ENCODE results near the gene CPXM2. TPM values are rescaled to one million over a fixed set of nuclear protein-coding genes. Genes with fewer than 3 reads are reported as not detected.

Gene CPXM2
- polyA plus RNA-seq, 1 of the 3 experiments (the other 2 are of a cell fraction), result not detected

- ChIA-PET POLR2A (no interaction called here), CTCF (interaction anchor here (0.8 kb wide), 1 partner anchor 252 kb away, joined by 3 read pairs; no protein-coding TSS in a partner anchor)
- Histone ChIP-seq H3K9me3 (no peaks in the 10 kb centered on the region), H3K4me3 (ENCODE audit: low read depth in 2 of 2, low read length in 1 of 2) (no peak overlapping the region), H3K9me2 (no peaks in the 10 kb centered on the region), H3K4me1 (ENCODE audit: control insufficient read depth in 1 of 2, insufficient read depth in 2 of 2, low read depth in 1 of 2, low read length in 1 of 2) (no peaks in the 10 kb centered on the region), H3F3A (replicated peaks; ENCODE audit: insufficient read depth) (no peaks in the 10 kb centered on the region), H3K27me3 (ENCODE audit: insufficient read depth) (no peaks in the 10 kb centered on the region), H3K27ac (ENCODE audit: low read depth in 2 of 2, low read length in 1 of 2) (no peak overlapping the region), H3K79me2 (ENCODE audit: insufficient read depth) (no peaks in the 10 kb centered on the region), H4K20me1 (ENCODE audit: insufficient read depth) (no peaks in the 10 kb centered on the region), H3K9ac (no peak overlapping the region), H3K4me2 (no peak overlapping the region), H3K36me3 (replicated peaks in 1 of 2; ENCODE audit: control insufficient read depth in 1 of 2, insufficient read depth in 2 of 2, low read length in 1 of 2) (no peaks in the 10 kb centered on the region), H2AFZ (ENCODE audit: low read depth) (no peak overlapping the region)
- DNase-seq, result no peak
- no peak for TF ChIP-seq TEAD4 (IDR thresholded peaks at IDR 0.05; ENCODE audit: borderline replicate concordance, insufficient read depth)
- TF ChIP-seq EP300 (IDR thresholded peaks at IDR 0.05; ENCODE audit: borderline replicate concordance in 1 of 2, low read depth in 1 of 2, low read length in 1 of 2), result no peak
- TF ChIP-seq TCF12 (IDR thresholded peaks at IDR 0.05), result no peak
- TF ChIP-seq SMC3 (IDR thresholded peaks at IDR 0.05; ENCODE audit: low read depth, low read length), result no peak
- TF ChIP-seq YY1 (IDR thresholded peaks at IDR 0.05; ENCODE audit: low read depth), result no peak
- 21% methylated on average over 3 of the region's 5 CpGs for WGBS (ENCODE audit: low lambda C conversion rate)
Observed at GRCh38 chr10:123835575-123835974, 56.0 kb downstream of the CPXM2 start.

- WGBS (ENCODE audit: low lambda C conversion rate), result 47% methylated on average over 10 of the region's 10 CpGs
- POLR2A ChIA-PET, result no interaction called here
Observed at GRCh38 chr10:123833170-123833850, 58.3 kb downstream of the CPXM2 start.

More at GRCh38 chr10:123833170-123833850, 58.3 kb downstream of the CPXM2 start:
- Histone ChIP-seq H2AFZ (ENCODE audit: low read depth) (no peak overlapping the region), H3F3A (replicated peaks; ENCODE audit: insufficient read depth) (no peaks in the 10 kb centered on the region), H3K4me3 (ENCODE audit: low read depth in 2 of 2, low read length in 1 of 2) (no peak overlapping the region), H4K20me1 (ENCODE audit: insufficient read depth) (no peaks in the 10 kb centered on the region), H3K79me2 (ENCODE audit: insufficient read depth) (no peaks in the 10 kb centered on the region), H3K27ac (ENCODE audit: low read depth in 2 of 2, low read length in 1 of 2) (no peak overlapping the region), H3K4me1 (ENCODE audit: control insufficient read depth in 1 of 2, insufficient read depth in 2 of 2, low read depth in 1 of 2, low read length in 1 of 2) (no peaks in the 10 kb centered on the region), H3K9ac (no peak overlapping the region), H3K27me3 (ENCODE audit: insufficient read depth) (no peaks in the 10 kb centered on the region), H3K9me3 (no peaks in the 10 kb centered on the region), H3K9me2 (no peaks in the 10 kb centered on the region), H3K36me3 (replicated peaks in 1 of 2; ENCODE audit: control insufficient read depth in 1 of 2, insufficient read depth in 2 of 2, low read length in 1 of 2) (no peaks in the 10 kb centered on the region), H3K4me2 (no peak overlapping the region)
- no peak for TF ChIP-seq GABPA (IDR thresholded peaks at IDR 0.05; ENCODE audit: low read depth)
- TF ChIP-seq CHD2 (IDR thresholded peaks at IDR 0.05; ENCODE audit: low read length, partially characterized antibody), result no peak
- TF ChIP-seq NRF1 (IDR thresholded peaks at IDR 0.05; ENCODE audit: low read depth, low read length), result no peak
- no peak for TF ChIP-seq EP300 (IDR thresholded peaks at IDR 0.05; ENCODE audit: borderline replicate concordance in 1 of 2, low read depth in 1 of 2, low read length in 1 of 2)
- no peak for TF ChIP-seq RFX5 (IDR thresholded peaks at IDR 0.05; ENCODE audit: low read length)
- TF ChIP-seq TCF12 (IDR thresholded peaks at IDR 0.05), result no peak
- no peak for TF ChIP-seq MAX (IDR thresholded peaks at IDR 0.05; ENCODE audit: low read depth)
- no peak for TF ChIP-seq POLR2AphosphoS5 (IDR thresholded peaks at IDR 0.05; ENCODE audit: low read depth, low read length)
- TF ChIP-seq MEF2A (IDR thresholded peaks at IDR 0.05; ENCODE audit: borderline replicate concordance, low read depth), result no peak
- TF ChIP-seq PBX3 (IDR thresholded peaks at IDR 0.05), result no peak
- no peak for TF ChIP-seq RCOR1 (IDR thresholded peaks at IDR 0.05; ENCODE audit: low read length)
- no peak for TF ChIP-seq SIN3A (IDR thresholded peaks at IDR 0.05; ENCODE audit: borderline replicate concordance, low read depth, low read length)
- no peak for DNase-seq
- CTCF ChIA-PET, result no interaction called here

Data from SK-N-SH (cell line).